ENCODE data around the gene ADCY5.

The ADCY5 gene

GRCh38 chr3:123331651-123332050 is 117.2 kb downstream of the ADCY5 start:
- peaks cover 0 to 10% (median 3%) of the 10 kb centered on the region in 5 donors for H3K36me3 ChIP-seq (ENCODE audit: control insufficient read depth in 5 of 5, insufficient read depth in 5 of 5, low read length in 5 of 5)
- no peaks in the 10 kb centered on the region for H3K9me3 ChIP-seq (ENCODE audit: control insufficient read depth in 5 of 5, low read length in 5 of 5)
- no peaks in the 10 kb centered on the region for H3K27me3 ChIP-seq (ENCODE audit: control insufficient read depth in 5 of 5, insufficient read depth in 4 of 5, low read length in 5 of 5)
- no peak overlapping the region for H3K9ac ChIP-seq (ENCODE audit: low read length in 5 of 5)
- H3K4me3 ChIP-seq (ENCODE audit: low read depth in 1 of 5, low read length in 5 of 5): no peak overlapping the region
- peak overlapping the region; percentile 59 for H3K27ac ChIP-seq (ENCODE audit: low read depth, low read length)
- peaks cover 2 to 45% (median 26%) of the 10 kb centered on the region in 5 donors for H3K4me1 ChIP-seq (ENCODE audit: control insufficient read depth in 5 of 5, insufficient read depth in 5 of 5, low read length in 5 of 5)

GRCh38 chr3:123331006-123331405 is 117.9 kb downstream of the ADCY5 start:
- no peak overlapping the region for H3K4me3 ChIP-seq (ENCODE audit: low read depth in 1 of 5, low read length in 5 of 5)
- H3K4me1 ChIP-seq (ENCODE audit: control insufficient read depth in 5 of 5, insufficient read depth in 5 of 5, low read length in 5 of 5): peaks cover 2 to 45% (median 26%) of the 10 kb centered on the region in 5 donors
- H3K36me3 ChIP-seq (ENCODE audit: control insufficient read depth in 5 of 5, insufficient read depth in 5 of 5, low read length in 5 of 5): peaks cover 0 to 10% (median 3%) of the 10 kb centered on the region in 5 donors
- H3K9me3 ChIP-seq (ENCODE audit: control insufficient read depth in 5 of 5, low read length in 5 of 5): no peaks in the 10 kb centered on the region
- no peaks in the 10 kb centered on the region for H3K27me3 ChIP-seq (ENCODE audit: control insufficient read depth in 5 of 5, insufficient read depth in 4 of 5, low read length in 5 of 5)
- H3K27ac ChIP-seq (ENCODE audit: low read depth, low read length): peak overlapping the region; percentile 59
- H3K9ac ChIP-seq (ENCODE audit: low read length in 5 of 5): peak overlapping the region in 3 of 5 donors; percentile 27 to 49 (median 31)

GRCh38 chr3:123330441-123330991 is 118.4 kb downstream of the ADCY5 start:
- H3K9ac ChIP-seq (ENCODE audit: low read length in 5 of 5): peak overlapping the region in 1 of 5 donors; percentile 31
- H3K4me3 ChIP-seq (ENCODE audit: low read depth in 1 of 5, low read length in 5 of 5): no peak overlapping the region
- H3K36me3 ChIP-seq (ENCODE audit: control insufficient read depth in 5 of 5, insufficient read depth in 5 of 5, low read length in 5 of 5): peaks cover 0 to 13% (median 3%) of the 10 kb centered on the region in 5 donors
- H3K27me3 ChIP-seq (ENCODE audit: control insufficient read depth in 5 of 5, insufficient read depth in 4 of 5, low read length in 5 of 5): no peaks in the 10 kb centered on the region
- no peaks in the 10 kb centered on the region for H3K9me3 ChIP-seq (ENCODE audit: control insufficient read depth in 5 of 5, low read length in 5 of 5)
- H3K27ac ChIP-seq (ENCODE audit: low read depth, low read length): peak overlapping the region; percentile 59
- peaks cover 2 to 41% (median 26%) of the 10 kb centered on the region in 5 donors for H3K4me1 ChIP-seq (ENCODE audit: control insufficient read depth in 5 of 5, insufficient read depth in 5 of 5, low read length in 5 of 5)

GRCh38 chr3:123329636-123330340 is 119.1 kb downstream of the ADCY5 start:
- Histone ChIP-seq H3K27ac (ENCODE audit: low read depth, low read length) (peak overlapping the region; percentile 59), H3K9me3 (ENCODE audit: control insufficient read depth in 5 of 5, low read length in 5 of 5) (no peaks in the 10 kb centered on the region), H3K4me3 (ENCODE audit: low read depth in 1 of 5, low read length in 5 of 5) (no peak overlapping the region), H3K4me1 (ENCODE audit: control insufficient read depth in 5 of 5, insufficient read depth in 5 of 5, low read length in 5 of 5) (peaks cover 0 to 41% (median 27%) of the 10 kb centered on the region in 5 donors), H3K27me3 (ENCODE audit: control insufficient read depth in 5 of 5, insufficient read depth in 4 of 5, low read length in 5 of 5) (no peaks in the 10 kb centered on the region), H3K36me3 (ENCODE audit: control insufficient read depth in 5 of 5, insufficient read depth in 5 of 5, low read length in 5 of 5) (peaks cover 0 to 19% (median 3%) of the 10 kb centered on the region in 5 donors), H3K9ac (ENCODE audit: low read length in 5 of 5) (no peak overlapping the region)

GRCh38 chr3:123328851-123329635 is 119.8 kb downstream of the ADCY5 start:
- H3K27me3 ChIP-seq (ENCODE audit: control insufficient read depth in 5 of 5, insufficient read depth in 4 of 5, low read length in 5 of 5): no peaks in the 10 kb centered on the region
- H3K9me3 ChIP-seq (ENCODE audit: control insufficient read depth in 5 of 5, low read length in 5 of 5): no peaks in the 10 kb centered on the region
- H3K27ac ChIP-seq (ENCODE audit: low read depth, low read length): no peak overlapping the region
- H3K4me1 ChIP-seq (ENCODE audit: control insufficient read depth in 5 of 5, insufficient read depth in 5 of 5, low read length in 5 of 5): peaks cover 0 to 41% (median 33%) of the 10 kb centered on the region in 5 donors
- no peak overlapping the region for H3K9ac ChIP-seq (ENCODE audit: low read length in 5 of 5)
- peaks cover 0 to 19% (median 9%) of the 10 kb centered on the region in 5 donors for H3K36me3 ChIP-seq (ENCODE audit: control insufficient read depth in 5 of 5, insufficient read depth in 5 of 5, low read length in 5 of 5)
- H3K4me3 ChIP-seq (ENCODE audit: low read depth in 1 of 5, low read length in 5 of 5): no peak overlapping the region

GRCh38 chr3:123327956-123328850 is 120.7 kb downstream of the ADCY5 start:
- H3K36me3 ChIP-seq (ENCODE audit: control insufficient read depth in 5 of 5, insufficient read depth in 5 of 5, low read length in 5 of 5): peaks cover 0 to 19% (median 13%) of the 10 kb centered on the region in 5 donors
- H3K4me1 ChIP-seq (ENCODE audit: control insufficient read depth in 5 of 5, insufficient read depth in 5 of 5, low read length in 5 of 5): peaks cover 0 to 41% (median 38%) of the 10 kb centered on the region in 5 donors
- H3K27me3 ChIP-seq (ENCODE audit: control insufficient read depth in 5 of 5, insufficient read depth in 4 of 5, low read length in 5 of 5): no peaks in the 10 kb centered on the region
- H3K9me3 ChIP-seq (ENCODE audit: control insufficient read depth in 5 of 5, low read length in 5 of 5): no peaks in the 10 kb centered on the region
- no peak overlapping the region for H3K9ac ChIP-seq (ENCODE audit: low read length in 5 of 5)
- no peak overlapping the region for H3K4me3 ChIP-seq (ENCODE audit: low read depth in 1 of 5, low read length in 5 of 5)
- H3K27ac ChIP-seq (ENCODE audit: low read depth, low read length): no peak overlapping the region

GRCh38 chr3:123327480-123327879 is 121.4 kb downstream of the ADCY5 start:
- no peak overlapping the region for H3K4me3 ChIP-seq (ENCODE audit: low read depth in 1 of 5, low read length in 5 of 5)
- no peak overlapping the region for H3K27ac ChIP-seq (ENCODE audit: low read depth, low read length)
- H3K4me1 ChIP-seq (ENCODE audit: control insufficient read depth in 5 of 5, insufficient read depth in 5 of 5, low read length in 5 of 5): peaks cover 0 to 41% (median 37%) of the 10 kb centered on the region in 5 donors
- no peak overlapping the region for H3K9ac ChIP-seq (ENCODE audit: low read length in 5 of 5)
- no peaks in the 10 kb centered on the region for H3K27me3 ChIP-seq (ENCODE audit: control insufficient read depth in 5 of 5, insufficient read depth in 4 of 5, low read length in 5 of 5)
- H3K9me3 ChIP-seq (ENCODE audit: control insufficient read depth in 5 of 5, low read length in 5 of 5): no peaks in the 10 kb centered on the region
- H3K36me3 ChIP-seq (ENCODE audit: control insufficient read depth in 5 of 5, insufficient read depth in 5 of 5, low read length in 5 of 5): peaks cover 0 to 19% (median 13%) of the 10 kb centered on the region in 5 donors

- H3K27ac ChIP-seq (ENCODE audit: low read depth, low read length): no peak overlapping the region
- no peak overlapping the region for H3K9ac ChIP-seq (ENCODE audit: low read length in 5 of 5)
- H3K36me3 ChIP-seq (ENCODE audit: control insufficient read depth in 5 of 5, insufficient read depth in 5 of 5, low read length in 5 of 5): peaks cover 0 to 22% (median 18%) of the 10 kb centered on the region in 5 donors
- H3K4me1 ChIP-seq (ENCODE audit: control insufficient read depth in 5 of 5, insufficient read depth in 5 of 5, low read length in 5 of 5): peaks cover 0 to 34% (median 27%) of the 10 kb centered on the region in 5 donors
- no peaks in the 10 kb centered on the region for H3K27me3 ChIP-seq (ENCODE audit: control insufficient read depth in 5 of 5, insufficient read depth in 4 of 5, low read length in 5 of 5)
- no peaks in the 10 kb centered on the region for H3K9me3 ChIP-seq (ENCODE audit: control insufficient read depth in 5 of 5, low read length in 5 of 5)
- no peak overlapping the region for H3K4me3 ChIP-seq (ENCODE audit: low read depth in 1 of 5, low read length in 5 of 5)
These were observed 122.4 kb downstream of the ADCY5 start for GRCh38 chr3:123326531-123326930.

GRCh38 chr3:123325766-123326256 is 123.1 kb downstream of the ADCY5 start:
- H3K36me3 ChIP-seq (ENCODE audit: control insufficient read depth in 5 of 5, insufficient read depth in 5 of 5, low read length in 5 of 5): peaks cover 0 to 28% (median 24%) of the 10 kb centered on the region in 5 donors

More at GRCh38 chr3:123325766-123326256, 123.1 kb downstream of the ADCY5 start:
- no peak overlapping the region for H3K27ac ChIP-seq (ENCODE audit: low read depth, low read length)
- H3K9ac ChIP-seq (ENCODE audit: low read length in 5 of 5): no peak overlapping the region
- no peak overlapping the region for H3K4me3 ChIP-seq (ENCODE audit: low read depth in 1 of 5, low read length in 5 of 5)
- H3K4me1 ChIP-seq (ENCODE audit: control insufficient read depth in 5 of 5, insufficient read depth in 5 of 5, low read length in 5 of 5): peaks cover 0 to 26% (median 20%) of the 10 kb centered on the region in 5 donors
- H3K9me3 ChIP-seq (ENCODE audit: control insufficient read depth in 5 of 5, low read length in 5 of 5): no peaks in the 10 kb centered on the region
- no peaks in the 10 kb centered on the region for H3K27me3 ChIP-seq (ENCODE audit: control insufficient read depth in 5 of 5, insufficient read depth in 4 of 5, low read length in 5 of 5)

Measured in subcutaneous abdominal adipose tissue (tissue), 5 donors.